Measurements from ENCODE around the gene MEGF11.

DNA sequence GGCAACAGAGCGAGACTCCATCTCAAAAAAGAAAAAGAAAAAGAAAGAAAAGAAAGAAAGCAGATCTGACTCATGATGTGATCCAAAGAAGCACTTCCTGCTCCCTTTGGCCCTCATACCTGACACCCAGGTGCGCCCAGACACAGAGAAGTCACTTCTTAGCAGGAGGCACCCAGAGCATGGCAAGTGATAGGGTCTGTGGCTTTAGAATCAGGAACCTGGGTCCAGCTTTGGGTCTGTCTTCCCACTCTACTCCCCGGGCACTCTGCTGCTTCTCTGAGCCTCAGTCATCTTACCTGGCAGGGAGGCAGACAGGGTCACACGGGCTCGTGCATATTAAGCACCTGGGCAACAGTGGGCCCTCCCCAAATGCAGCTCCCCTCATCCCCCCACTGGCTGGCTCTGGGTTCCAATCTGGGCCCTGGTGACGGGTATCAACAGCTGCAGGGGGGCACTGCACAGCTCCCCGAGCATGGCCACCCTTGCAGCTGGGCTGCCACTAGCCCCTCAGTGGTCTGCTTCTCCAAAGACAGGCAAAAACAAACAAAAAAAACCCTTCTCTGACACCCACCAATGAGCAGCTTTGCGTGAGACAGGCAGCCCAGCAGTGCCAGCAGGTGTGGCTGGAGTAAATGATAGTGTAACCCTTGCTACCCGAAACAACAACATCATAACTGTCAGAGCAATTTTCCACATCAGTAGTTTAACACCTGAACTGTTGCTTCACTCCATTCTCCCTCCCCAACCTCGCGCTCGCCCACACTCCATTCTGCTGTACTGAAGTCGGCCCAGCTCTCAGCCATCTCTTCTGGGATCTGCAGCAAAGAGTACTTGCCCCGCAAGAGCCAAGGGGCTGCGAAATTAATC is 99.8 kb downstream of the MEGF11 start:
- TF ChIP-seq, protein P1, sequence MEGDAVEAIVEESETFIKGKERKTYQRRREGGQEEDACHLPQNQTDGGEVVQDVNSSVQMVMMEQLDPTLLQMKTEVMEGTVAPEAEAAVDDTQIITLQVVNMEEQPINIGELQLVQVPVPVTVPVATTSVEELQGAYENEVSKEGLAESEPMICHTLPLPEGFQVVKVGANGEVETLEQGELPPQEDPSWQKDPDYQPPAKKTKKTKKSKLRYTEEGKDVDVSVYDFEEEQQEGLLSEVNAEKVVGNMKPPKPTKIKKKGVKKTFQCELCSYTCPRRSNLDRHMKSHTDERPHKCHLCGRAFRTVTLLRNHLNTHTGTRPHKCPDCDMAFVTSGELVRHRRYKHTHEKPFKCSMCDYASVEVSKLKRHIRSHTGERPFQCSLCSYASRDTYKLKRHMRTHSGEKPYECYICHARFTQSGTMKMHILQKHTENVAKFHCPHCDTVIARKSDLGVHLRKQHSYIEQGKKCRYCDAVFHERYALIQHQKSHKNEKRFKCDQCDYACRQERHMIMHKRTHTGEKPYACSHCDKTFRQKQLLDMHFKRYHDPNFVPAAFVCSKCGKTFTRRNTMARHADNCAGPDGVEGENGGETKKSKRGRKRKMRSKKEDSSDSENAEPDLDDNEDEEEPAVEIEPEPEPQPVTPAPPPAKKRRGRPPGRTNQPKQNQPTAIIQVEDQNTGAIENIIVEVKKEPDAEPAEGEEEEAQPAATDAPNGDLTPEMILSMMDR (conservative IDR thresholded peaks at IDR 0.05; ENCODE audit: low read length), result no peak
- no peak for TF ChIP-seq EZH2phosphoT487 (IDR thresholded peaks at IDR 0.05; ENCODE audit: borderline replicate concordance, low read depth, low read length)
